Astrocyte (in vitro differentiated cells and primary cell): Measurements from ENCODE around the gene GZMA.

ENCODE experiments used
- EZH2 ChIP-seq: IDR thresholded peaks from 2 replicates; pipeline ENCODE4 v1.6.1; 2012; ENCODE audit warnings: mild to moderate bottlenecking, low read length, inconsistent platforms; ENCODE audit not compliant: insufficient read depth
- TF ChIP-seq, protein P1 (sequence below): IDR thresholded peaks from 2 replicates; pipeline ENCODE4 v1.5.1; 2011; ENCODE audit warnings: low read depth, mild to moderate bottlenecking, inconsistent platforms, low read length, moderate library complexity; ENCODE audit not compliant: insufficient read depth

DNA sequence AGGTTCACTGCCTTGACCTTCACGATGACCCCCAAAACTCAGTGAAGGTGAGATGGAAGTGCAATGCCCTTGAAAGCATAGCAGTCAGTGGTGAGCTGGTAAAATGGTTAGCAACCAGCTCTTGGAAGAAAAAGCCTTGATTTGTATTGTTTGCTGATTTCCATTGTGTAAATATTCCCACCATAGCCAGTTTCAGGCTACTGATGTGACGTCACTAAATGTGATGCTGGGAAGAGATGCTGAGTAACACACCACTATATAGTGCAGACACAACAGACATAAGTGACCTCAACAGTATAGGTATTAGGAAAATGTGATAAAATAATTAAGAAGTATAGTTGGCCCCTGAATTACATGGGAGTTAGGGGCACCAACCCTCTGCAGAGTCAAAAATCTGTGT is 47.3 kb upstream of the GZMA start:
- TF ChIP-seq, protein P1, sequence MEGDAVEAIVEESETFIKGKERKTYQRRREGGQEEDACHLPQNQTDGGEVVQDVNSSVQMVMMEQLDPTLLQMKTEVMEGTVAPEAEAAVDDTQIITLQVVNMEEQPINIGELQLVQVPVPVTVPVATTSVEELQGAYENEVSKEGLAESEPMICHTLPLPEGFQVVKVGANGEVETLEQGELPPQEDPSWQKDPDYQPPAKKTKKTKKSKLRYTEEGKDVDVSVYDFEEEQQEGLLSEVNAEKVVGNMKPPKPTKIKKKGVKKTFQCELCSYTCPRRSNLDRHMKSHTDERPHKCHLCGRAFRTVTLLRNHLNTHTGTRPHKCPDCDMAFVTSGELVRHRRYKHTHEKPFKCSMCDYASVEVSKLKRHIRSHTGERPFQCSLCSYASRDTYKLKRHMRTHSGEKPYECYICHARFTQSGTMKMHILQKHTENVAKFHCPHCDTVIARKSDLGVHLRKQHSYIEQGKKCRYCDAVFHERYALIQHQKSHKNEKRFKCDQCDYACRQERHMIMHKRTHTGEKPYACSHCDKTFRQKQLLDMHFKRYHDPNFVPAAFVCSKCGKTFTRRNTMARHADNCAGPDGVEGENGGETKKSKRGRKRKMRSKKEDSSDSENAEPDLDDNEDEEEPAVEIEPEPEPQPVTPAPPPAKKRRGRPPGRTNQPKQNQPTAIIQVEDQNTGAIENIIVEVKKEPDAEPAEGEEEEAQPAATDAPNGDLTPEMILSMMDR, result no peak
- TF ChIP-seq EZH2, result no peak
